Frontal cortex (tissue), 4 donors: ENCODE results near the gene KY. TPM values are rescaled to one million over a fixed set of nuclear protein-coding genes. Genes with fewer than 3 reads are reported as not detected.
A peak's percentile ranks its signal among the peaks of the same experiment; 100 is the strongest.

ENCODE experiments used
- DNase-seq, 2 donors: peaks; one replicate each; pipeline ENCODE4 v3.0.0; 2012; ENCODE audit warnings: low spot score in 2 of 2
- FAIRE-seq: peaks from 2 replicates; lab custom pipeline; 2012; peaks lifted over from hg19 to GRCh38; lab: Jason Lieb, UNC
- total RNA-seq: library from RNA; depleted of rRNA; stranded (reverse); fragments of >200 nt; gene quantifications from one replicate; pipeline ENCODE4 v1.2.3, GENCODE V29; 2014
- donor health status: control.
- donor health status: control.
- donor health status: control.

Gene KY
- total RNA-seq, 1 donor from 2014 or later, result 0.41 TPM

DNA sequence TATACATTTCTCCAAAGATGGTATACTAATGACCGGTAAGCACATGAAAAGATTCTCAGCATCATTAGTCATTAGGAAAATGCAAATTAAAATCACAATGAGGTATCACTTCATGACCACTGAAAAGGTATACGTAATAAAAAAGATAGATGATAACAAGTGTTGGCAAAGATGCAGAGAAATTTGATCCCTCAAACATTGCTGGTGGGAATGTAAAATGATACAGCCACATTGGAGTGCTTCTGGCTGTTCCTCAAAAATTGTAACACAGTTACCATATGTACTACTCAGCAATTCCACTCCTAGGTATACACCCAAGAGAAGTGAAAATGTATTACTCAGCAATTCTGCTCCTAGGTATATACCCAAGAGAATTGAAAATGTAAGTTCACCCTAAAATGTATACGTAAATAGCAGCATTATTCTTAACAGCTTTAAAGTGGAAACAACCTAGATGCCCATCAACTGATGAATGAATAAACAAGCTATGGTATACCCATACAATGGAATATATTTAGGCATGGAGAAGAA, 25.0 kb upstream of the KY start:
- FAIRE-seq (no peak), DNase-seq (no peak)

DNA sequence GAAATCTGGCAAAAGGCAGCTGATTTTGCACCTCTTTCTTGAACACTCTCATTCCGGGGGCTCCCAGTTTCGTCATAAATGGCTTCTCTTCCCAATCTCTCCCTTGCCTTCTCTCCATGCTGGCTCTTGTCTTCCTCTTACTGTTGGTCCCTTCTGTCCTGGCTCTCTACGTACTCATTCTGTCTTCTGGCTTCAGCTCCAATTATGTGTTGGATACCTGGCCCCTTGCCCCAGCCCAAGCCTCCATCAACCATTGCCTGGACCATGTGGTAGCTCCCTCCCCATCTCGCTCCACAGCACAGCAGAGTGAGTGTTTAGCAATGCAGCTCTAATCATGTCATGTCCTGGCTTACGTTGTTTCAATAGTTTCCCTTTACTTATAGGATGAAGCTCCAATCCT, 21.7 kb upstream of the KY start:
- no peak for DNase-seq
- FAIRE-seq, result no peak

DNA sequence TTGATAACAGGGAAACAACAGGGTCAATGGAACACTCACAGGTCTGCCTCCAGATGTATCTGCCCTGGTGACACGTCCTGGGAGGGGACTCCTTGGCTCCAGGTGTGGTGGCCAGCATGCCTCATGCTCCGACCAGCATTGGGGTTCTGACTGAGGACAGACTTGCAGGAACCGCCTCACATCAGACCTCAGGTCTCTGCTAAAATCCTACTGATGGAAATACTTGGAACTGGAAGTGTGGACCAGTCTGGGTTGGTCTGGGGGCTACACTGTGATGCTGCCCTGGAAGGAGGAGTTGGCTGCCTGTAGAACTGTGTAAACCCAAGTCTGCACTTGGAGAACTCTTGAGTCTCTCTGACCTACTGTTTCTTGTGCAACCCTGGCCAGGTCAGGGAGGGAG, 17.1 kb upstream of the KY start:
- FAIRE-seq (no peak), DNase-seq (no peak)

DNA sequence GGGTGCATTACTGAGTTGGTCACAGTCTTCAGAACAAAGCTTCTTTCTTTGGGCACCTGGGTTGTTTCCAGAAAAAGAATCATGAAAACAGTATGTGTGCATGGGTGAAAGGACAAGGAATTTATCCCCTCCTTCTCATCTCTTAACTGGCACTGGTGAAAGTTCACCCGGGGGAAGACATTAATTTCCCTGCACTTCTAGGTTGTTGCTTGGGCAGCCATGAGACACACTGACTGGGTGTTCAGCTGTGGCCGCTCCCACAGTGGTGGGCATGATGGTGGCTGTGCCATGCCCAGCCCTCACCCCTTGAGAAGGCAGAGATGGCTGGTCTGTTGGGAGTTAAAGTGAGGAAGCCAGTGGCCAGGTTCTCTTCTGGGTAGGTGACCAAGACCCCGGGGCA, 16.6 kb upstream of the KY start:
- FAIRE-seq, result no peak

DNA sequence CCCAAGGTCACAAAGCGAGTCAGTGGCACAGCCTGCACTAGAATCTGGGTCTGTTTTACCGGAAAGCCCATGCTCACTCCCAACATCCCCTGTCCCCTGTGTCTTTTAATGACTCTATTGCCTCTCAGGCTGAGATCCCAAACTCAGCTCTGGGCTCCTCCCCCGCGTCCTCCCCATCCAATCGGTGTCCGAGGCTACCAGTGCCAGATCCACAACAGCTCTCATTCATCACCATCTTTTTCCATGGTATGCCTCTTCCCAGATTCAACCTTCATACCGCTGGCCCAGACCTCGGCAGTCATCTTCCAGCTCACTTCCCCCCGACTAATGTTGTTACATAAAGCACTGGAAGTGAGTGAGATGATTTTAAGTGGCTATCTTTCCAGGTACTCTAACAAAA, 16.1 kb upstream of the KY start:
- DNase-seq (no peak), FAIRE-seq (no peak)

More for the DNA sequence above, 16.6 kb upstream of the KY start:
- no peak for DNase-seq

DNA sequence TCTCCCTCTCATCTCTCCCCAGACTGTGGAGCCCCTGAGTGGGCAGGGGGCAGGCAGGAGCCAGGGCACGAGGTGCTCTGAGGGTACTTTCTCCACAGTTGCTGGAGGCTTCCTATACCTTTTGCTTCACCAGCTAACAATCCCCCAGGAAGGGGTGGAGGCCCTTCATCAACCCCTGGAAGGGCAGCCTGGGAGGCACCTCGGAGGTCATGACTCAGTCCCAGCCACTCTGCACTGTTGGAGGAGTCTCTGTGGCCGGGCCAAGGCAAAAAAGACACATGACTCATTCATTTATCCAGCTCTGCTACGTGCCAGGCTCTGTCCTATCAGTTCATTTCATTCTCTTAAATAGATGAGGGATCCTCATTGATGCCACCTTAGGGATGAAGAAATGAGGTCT, 15.6 kb upstream of the KY start:
- DNase-seq (no peak), FAIRE-seq (no peak)

DNA sequence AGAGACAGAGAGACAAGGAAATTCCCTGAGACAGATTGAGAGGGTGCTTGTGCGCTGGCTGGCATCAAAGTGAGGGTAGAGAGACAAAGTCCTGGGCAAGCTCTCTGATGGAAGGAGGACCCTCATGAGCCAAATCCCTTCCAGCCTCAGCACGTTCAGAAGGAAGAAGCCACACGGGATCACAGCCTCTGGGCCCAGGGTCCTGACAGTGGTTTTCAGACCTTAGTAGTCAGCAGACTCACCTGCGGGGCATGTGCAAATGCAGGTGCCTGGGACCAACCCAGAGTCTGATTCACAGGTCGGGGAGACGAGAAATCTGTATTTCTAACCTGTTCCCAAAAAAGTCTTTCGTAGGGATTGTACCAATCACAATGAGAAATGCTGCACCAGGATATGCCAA, 15.2 kb upstream of the KY start:
- FAIRE-seq, result no peak
- no peak for DNase-seq

DNA sequence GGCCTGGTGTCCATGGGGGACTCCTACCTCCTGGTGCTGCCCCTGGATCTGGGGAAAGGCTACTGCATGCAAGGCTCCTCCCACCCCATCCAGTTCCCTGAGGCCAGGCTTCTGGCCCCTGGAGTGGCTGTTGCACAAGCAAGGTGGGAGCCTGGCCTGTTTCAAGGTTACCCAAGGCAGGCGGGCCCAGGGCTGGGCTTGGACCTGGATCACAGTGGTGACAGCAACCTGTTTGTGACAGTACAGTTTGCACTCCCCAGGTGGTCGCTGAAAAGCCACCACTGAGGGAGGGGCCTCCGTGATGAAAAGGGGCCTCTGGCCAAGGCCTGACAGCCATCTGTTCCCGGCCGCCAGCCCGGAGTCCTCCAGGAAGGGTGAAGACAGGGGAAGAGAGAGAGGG, 14.4 kb upstream of the KY start:
- no peak for FAIRE-seq
- DNase-seq, result no peak

DNA sequence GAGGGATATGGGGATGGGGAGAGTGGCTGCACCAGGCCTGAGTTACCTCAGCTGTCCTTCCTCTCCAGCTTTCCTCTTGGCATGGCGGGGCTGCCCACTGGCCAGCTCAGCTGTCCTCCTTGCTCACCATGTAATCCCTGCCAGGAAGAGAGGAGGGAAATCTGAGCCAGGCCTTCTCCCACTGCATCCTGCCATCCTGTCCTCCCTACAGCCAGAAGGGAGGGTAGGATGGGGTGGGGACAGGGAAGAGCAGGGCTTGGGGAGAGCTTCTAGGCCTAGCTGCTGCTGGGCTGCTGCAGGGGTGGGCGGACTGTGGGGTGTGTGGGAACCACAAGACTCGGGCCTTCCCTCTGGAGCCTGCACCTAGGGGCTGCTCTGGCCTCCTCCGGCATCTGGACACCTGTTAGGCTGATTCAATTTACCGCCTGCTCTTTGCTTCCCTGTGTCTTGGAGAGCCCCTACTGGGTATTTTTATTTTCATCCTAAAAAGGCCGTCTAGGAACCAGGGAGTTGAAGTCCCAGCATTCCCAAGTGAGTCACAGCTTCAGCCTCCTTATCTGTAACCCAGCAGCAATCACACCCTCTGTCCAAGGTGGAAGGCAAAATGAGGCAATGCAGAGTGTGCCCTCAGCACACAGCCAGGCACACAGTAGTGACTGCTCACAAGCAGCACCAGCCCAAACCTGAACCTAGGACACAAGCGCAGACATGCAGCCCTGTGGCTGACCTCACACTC, 13.1 kb upstream of the KY start:
- DNase-seq (no peak), FAIRE-seq (no peak)

DNA sequence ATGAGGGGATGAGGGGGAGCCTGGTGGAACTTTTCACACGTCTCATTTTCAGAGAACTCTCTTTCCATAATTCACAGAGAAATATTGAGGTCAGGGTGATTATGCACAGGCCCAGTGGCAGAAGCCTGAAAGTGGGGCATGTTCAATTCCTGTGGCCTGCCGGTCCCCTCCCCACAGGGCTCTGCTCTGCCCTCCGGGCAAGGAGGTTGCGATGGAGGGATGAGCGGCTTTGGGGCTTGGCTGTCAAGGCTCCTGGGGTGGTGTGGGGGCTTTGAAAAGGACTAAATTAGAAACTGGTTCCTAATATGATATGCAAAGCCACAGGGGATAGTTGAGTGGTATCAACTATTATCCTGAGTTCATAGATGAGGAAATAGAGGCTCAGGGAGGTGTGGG, 9.2 kb upstream of the KY start:
- FAIRE-seq (no peak), DNase-seq (no peak)

DNA sequence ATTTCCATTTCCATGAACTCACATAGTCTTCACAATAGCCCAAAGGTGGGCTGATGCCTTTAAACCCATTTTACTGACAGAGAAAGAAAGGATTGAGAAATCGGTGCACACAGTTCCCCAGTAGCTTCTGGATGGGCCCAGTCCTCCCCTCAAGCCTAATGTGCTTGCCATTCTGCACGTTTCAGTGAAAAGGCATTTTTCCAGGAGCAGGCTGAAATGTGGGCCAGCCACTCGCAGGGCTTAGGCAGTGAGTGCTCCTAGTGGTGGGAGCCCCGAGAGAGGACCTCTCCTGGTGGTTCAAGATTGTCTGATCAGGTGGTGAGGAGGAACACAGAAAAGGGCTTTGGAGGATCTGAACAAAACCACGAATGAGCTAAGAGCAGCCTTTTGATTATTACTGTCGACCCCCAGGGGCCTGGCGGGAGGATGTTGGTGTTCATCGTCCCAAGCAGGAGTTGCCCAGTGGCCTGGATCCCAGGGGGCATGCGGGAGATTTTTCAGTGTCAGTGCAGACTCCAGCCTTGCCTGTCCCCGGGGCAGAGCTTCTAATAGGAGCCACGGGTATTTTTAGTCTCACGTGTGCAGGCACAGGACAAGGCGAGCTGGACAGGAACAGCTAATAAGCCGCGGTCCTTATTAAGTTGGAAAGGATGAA, 8.7 kb upstream of the KY start:
- DNase-seq (no peak), FAIRE-seq (no peak)

DNA sequence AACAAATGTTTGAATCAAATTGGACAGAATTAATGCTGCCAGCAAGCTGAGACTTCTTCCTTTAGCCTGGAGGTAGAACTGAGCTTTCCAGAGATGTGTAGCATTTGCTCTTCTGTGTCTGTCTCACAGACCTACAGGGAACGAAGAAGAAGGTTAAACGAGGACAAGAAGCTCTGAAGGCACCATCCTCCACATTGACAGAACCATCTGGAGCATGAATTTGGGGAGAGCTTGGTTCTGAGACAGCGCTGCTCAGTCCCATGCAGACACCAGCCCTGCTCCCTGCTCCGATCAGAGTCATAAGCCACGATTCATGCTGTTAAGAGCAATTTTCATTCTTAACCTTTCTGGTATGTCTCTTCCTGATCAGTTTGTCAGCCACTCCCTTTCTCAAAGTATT, 7.7 kb upstream of the KY start:
- DNase-seq (peak in 1 of 2 donors; percentile 27), FAIRE-seq (no peak)

DNA sequence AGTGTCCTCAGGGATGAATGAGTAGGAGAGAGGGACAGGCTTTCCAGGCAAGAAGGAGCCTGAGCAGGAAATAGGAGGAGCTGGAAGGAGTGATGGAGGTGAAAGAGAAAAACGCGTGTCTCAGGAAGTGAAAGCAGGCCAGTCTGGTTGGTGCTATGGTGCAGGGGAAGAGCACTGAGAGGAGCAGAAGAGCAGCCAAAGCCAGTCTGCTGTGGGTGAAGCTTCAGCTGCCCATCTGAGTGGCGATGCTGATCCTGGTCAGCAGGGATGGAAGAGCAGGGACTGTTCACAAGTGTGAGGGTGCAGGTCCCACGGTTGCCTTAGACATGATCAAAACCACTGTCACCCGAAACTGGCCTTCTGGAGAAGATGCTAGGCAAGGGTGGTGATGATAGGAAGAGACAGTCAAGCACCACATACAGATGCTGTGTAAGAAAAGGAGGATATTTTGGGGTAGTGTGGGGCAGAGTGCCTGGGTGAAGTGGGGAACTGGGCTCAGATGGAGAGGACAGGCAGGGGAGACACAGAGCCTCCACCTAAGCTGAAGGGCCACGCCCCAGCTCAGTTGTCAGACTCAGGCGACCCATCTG, 5.5 kb upstream of the KY start:
- DNase-seq, result no peak
- no peak for FAIRE-seq

DNA sequence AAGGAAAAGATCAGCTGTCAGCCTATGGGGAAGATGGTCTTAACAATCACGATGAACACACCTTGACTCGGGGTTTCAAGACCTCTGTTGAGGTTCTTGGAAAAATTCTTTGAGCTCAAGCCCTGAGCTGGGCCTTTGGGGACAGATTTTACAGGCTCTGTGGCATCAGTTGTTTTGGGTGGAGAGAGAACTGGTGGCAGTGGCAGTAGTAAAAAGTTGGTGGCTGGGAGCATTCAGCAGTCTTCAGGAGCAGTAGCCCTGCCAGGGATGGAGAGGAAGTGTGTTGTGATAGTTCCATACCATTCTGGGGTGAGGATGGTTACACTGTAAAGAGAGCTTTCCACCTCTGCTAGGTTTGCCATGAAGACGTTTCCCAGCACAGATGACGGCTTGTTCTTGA, 4.9 kb upstream of the KY start:
- DNase-seq, result no peak
- no peak for FAIRE-seq

DNA sequence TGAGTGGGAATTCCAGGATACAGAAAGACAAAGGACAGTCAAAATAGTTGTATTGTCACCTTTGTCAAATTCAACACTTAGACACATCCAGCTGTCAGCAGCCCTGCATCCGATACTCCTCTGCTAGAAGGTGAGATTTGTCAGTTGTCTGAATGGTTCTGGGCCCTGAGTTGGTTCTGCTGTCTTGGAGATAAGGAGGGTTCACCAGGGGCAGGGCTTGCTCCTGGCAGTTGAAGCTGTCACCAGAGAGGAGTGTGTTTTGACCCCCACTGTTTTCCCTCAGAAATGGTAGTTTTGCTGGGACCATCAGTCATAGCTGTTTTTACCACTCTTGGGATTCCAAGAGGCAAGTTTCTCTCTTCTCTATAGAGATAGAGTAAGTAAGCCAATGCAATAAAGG, 3.2 kb upstream of the KY start:
- DNase-seq (no peak), FAIRE-seq (no peak)

DNA sequence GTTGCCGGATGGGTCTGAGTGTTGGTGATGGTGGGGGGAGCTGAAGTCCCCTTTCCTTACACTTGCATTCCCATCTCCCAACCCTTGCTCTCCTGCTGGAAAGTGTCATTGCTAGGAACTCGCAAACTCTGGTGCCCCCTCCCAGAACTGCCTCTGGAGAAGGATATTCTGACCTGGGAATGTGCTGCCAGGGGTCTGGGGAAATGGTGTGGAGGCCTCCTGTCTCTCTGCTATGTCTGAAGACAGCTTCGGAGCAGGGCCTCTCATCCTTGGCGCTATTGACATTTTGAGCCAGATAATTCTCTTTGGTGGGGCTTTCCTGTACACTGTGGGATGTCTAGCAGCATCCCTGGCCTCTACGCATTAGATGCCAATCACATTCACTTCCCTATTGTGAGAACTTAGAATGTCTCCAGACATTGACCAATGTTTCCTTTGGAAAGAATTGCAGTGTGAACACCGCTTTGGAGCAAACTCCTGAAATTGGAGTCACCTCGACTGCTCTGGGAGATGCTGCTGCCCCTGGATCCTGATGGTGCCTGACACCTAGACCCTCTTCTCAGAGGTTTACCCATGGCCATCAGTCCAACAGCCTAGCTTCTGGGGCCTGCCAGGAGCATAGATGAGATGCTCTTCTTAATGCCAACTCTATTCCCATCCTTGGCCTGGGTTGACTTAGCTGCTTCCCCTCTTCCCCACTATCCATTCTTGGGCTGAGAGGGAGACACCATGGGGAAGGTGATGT, 2.2 kb upstream of the KY start:
- no peak for FAIRE-seq
- DNase-seq, result no peak

DNA sequence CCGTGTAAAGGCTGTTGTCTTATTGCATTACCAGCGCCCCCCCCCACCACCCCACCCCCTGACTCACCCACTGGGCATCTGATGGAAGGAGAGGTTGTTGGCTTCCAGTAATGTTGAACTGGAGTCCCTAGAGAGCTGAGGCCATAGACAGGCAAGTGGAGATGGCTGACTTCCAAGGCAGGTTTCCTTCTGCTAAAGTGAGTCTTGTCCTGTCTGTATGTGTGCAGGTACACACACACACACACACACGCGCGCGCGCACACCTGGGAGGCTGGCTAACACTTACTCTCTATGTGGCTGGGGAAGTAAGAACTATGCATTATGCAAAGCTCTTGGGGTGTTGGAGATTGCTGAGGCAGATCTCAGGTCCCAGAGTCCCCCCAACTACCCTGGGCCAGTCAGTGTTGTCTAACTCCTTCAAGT, 1.6 kb upstream of the KY start:
- no peak for FAIRE-seq
- DNase-seq, result no peak

DNA sequence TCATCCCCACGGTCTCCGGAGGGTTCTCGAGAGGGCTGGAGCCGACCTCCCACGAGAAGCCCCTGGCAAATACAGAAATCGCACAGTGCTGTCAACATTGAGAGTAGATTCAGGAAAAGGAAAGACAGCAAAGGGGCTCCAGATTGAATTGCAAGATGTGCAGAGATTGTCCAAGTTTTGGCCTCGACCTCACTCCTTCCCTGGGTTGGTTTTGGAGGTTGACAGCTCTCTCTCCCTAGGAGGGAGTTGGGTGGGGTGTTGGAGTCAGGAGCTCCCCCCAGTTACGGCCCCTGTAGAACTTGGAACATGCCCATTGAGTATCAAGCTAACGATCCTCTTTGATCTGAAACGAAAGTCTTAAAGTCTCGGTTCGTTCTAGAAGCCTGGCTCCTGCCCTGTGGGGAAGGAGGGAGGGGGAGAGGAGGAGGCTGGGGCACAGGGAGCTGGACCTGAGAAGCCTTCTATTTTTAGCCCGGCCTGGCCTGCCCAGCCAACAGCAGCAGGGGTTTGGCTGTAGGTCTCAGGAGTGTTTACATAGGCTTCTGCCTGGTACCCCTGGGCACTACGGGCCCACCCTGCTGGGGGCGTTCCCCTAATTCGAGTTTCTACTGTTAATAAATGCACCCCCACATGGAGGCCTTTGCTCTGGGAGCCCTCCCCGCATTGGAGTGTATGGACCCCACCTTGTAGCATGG, 672 bp upstream of the KY start:
- no peak for FAIRE-seq

DNA sequence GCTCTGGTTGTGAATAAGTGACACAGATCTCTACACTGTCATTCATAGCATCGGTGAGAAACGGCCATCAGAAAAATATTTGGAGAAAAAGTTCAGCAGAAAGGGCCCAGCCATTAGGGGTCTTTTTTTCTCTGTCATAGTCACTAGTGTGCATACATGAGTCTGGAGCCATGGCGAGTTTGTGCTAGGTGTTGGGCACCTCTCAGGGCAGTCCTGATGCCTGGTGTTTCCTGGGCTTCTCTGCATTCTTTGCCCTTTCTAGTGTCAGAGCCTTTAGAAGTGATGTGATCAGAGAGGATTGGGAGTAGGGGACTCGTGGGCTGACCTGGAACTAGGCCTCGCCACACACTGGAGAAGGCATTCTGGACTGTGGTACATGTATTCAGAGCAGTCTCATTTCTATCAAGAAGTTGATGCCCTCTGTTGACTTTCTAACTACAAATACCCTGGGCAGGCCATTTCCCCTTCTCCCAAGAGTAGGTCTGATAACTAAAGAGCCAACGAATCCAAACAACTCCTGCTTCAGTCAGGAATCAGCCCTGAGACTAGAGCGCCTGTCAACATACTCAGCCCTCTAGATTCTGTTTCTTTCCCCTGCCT, 1.6 kb downstream of the KY start:
- DNase-seq, result no peak
- no peak for FAIRE-seq

More for the DNA sequence above, 672 bp upstream of the KY start:
- DNase-seq, result peak in 1 of 2 donors; percentile 40
